Measurements from ENCODE around the gene STAM2.
A peak's percentile ranks its signal among the peaks of the same experiment; 100 is the strongest.
"Not testable (repeated sequence)": the region's sequence is repeated elsewhere in the genome, so short reads cannot be mapped to it uniquely, and the experiment has no call there.

STAM2 gene

DNA sequence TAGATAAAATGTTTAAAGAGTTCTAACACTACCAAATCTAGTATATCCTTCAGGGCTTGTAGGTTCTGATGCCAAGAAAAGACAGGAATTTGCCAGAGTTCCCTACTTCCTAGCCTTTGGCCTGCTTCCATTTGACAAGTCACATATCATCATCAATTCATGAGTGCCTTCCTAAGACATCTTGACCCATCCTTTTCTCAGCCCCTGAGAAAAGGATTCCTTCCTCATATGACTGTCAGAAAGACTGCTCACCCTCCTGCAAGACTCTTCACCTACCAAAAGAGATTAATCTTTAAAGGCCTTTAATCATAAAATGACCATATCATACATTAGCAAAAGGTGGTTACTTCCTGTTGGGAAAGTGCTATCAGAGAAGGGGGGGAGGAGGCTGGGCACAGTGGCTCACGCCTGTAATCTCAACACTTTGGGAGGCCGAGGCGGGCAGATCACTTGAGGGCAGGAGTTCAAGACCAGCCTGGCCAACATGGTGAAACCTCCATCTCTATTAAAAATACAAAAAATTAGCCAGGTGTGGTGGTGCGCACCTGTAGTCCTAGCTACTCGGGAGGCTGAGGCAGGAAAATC is 3.3 kb downstream of the STAM2 start:
- DNase-seq (ENCODE audit: low spot score) = not testable (repeated sequence)

DNA sequence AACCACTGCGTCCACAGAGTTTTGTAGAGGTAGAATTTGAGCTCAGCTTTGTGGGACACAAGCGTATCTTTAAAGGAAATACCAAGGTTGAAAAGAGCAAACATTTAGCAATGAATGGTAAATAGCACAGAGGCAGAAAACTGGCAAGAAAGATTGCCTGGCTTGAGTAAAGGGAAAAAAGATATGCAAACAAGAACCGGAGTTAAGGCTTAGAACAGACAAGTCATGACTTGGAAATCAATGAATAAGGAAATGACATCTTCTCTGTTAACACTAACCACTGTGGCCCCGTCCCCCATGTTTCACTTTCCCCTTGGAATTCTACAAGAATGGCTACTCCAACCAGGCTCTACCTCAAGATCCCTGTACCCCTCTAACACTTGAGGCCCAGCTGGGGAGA is 3.8 kb downstream of the STAM2 start:
- no peak for DNase-seq (ENCODE audit: low spot score)

DNA sequence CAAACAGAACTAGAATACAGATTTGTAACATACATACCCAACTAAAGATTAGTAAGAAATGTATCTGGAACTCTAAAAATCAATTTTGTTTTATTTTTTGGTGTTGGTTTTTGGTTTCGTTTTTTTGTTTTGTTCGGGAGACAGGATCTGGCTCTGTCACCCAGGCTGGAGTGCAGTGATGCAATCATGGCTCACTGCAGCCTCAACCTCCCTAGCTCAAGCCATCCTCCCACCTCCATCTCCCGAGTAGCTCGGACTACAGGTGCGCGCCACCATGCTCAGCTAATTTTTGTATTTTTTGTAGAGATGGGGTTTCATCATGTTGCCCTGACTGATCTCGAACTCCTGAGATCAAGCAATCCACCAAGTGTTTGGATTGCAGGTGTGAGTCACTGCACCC is 6.4 kb downstream of the STAM2 start:
- not testable (repeated sequence) for DNase-seq (ENCODE audit: low spot score)

DNA sequence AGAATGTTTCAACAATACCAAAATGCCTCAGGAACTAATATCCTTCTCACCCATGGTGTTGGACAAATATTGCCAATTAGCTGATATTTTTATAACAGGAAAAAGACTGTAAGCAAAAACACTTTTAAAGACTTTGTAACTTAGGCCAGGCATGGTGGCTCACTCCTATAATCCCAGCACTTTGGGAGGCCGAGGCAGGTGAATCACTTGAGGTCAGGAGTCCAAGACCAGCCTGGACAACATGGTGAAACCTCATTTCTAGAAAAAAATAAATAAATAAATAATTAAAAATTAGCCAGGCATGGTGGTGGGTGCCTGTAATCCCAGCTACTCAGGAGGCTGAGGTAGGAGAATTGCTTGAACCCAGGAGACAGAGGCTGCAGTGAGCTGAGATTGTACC is 8.1 kb downstream of the STAM2 start:
- DNase-seq (ENCODE audit: low spot score) = not testable (repeated sequence)

DNA sequence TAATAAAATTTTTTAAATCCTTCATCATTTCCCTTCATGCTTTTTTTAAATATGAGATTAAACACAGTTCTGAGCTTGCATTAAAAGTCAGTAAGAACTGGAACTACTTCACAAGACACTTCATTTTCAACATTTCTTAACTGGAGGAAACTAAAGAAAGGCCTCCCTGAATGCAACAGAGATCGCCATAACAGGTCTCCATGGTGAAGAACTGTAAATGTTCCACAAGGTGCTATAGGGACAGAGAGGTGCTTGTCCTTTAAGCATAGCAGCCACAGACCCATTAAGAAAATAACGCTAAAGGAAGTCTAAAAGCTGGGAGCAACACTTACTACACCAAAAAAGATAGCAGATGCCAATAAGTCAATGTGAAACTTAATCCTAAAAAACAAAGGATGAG is 8.5 kb downstream of the STAM2 start:
- no peak for DNase-seq (ENCODE audit: low spot score)

DNA sequence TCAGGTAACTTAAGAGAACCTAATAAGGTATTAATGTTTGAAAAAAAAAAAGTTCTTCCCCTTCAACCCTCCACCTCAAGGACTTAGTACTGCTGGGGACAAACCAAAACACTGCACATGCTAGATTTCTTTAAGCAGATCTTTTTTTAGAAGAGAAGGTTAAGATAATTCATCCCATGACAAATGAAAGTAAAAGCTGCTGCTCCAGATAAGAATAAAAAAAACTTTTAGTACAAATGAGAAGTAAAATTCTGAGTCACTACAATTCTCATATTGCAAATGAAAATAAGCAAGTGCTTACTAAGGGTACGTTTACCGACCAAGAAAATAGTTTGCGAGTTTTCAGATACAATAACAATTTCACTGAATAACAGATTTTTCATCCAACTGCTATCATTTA is 8.9 kb downstream of the STAM2 start:
- no peak for DNase-seq (ENCODE audit: low spot score)

DNA sequence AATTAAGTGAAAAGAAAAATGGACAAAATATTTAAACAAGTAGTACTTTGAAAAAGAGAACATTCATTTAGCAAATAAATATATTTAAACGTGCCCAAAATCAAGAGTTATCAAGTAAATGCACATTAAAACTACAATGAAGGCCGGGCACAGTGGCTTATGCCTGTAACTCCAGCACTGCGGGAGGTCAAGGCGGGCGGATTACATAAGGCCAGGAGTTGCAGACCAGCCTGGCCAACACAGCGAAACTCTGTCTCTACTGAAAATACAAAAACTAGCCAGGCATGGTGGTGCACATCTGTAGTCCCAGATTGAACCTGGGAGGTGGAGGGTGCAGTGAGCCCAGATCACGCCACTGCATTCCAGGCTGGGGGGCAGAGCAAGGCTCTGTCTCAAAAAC is 9.8 kb downstream of the STAM2 start:
- DNase-seq (ENCODE audit: low spot score) = no peak

DNA sequence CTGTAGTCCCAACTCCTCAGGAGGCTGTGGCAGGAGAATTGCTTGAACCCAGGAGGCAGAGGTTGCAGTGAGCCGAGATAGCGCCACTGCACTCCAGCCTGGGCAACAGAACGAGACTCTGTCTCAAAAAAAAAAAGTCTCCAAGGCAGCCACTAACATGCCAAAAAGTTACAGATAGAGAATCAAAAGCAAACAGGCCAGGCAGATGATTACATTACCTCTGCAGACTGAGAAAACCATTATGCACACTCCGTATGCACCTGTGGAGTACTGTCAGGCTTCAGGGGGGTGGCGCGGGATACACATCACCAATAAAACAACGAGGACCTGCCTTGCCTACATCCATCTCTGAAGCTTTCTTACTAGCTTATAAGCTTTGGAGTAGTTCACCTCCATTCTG is 10.3 kb downstream of the STAM2 start:
- DNase-seq (ENCODE audit: low spot score) = no peak

DNA sequence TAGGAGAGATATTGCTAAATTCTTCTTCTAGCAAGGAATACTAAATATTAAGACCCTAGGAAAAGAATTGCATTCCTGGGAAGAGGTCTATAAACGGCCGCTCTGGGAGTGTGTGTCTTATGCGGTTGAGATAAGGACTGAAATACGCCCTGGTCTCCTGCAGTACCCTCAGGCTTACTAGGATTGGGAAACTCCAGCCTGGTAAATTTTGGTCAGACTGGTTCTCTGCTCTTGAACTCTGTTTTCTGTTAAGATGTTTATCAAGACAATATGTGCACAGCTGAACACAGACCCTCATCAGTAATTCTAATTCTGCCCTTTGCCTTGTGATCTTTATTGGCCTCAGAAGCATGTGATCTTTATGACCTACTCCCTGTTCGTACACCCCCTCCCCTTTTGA is 11.9 kb downstream of the STAM2 start:
- not testable (repeated sequence) for DNase-seq (ENCODE audit: low spot score)

DNA sequence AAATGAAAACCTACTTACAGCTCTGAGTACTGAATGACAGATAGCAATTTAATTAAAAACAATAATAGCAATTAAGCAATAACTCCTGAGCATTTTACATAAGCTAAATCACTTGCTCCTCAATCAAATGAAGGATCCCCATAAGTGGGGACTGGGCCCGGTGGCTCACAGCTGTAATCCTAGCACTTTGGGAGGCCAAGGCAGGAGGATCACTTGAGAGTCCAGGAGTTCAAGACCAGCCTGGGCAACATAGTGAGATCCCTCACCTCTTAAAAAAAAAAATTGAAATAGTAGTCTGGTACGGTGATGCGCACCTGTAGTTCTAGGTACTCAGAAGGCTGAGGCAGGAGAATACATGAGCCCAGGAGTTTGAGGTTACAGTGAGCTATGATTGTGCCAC is 13.4 kb downstream of the STAM2 start:
- DNase-seq (ENCODE audit: low spot score) = no peak

DNA sequence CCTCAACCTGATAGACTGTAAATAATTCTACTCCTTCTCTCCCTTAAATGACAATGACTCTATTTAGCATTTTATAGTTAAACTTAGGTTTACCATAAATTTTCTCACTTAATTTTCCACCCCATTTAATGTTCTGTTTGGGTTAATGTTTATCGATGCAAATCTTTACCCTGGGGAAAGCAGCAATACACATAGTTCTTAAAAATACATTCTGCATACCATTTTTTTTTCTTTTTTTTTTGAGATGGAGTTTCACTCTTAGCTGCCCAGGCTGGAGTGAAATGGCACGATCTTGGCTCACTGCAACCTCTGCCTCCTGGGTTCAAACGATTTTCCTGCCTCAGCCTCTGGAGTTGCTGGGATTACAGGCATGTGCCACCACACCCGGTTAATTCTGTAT is 14.0 kb downstream of the STAM2 start:
- no peak for DNase-seq (ENCODE audit: low spot score)

DNA sequence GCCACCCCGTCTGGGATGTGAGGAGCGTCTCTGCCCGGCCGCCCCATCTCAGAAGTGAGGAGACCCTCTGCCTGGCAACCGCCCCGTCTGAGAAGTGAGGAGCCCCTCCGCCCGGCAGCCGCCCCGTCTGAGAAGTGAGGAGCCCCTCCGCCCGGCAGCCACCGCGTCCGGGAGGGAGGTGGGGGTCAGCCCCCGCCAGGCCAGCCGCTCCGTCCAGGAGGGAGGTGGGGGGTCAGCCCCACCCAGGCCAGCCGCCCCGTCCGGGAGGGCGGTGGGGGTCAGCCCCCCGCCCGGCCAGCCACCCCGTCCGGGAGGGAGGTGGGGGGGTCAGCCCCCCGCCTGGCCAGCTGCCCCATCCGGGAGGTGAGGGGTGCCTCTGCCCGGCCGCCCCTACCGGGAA is 15.2 kb downstream of the STAM2 start:
- DNase-seq (ENCODE audit: low spot score) = not testable (repeated sequence)

DNA sequence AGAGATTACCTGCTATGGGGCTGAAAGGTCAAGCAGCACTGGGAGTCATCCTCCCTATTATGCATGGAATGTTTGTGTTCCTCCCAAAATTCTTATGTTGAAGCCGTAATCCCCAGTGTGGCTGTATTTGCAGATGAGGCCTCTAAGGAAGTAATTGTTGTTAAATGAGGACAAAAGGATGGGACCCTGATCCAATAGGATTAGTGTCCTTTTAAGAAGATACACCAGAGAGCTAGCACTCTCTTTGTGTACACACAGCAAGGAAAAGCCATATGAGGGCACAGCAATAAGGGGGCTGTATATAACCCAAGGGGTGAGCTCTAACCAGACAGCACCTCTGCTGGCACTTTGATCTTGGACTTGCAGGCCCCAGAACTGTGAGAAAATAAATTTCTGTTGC is 18.3 kb downstream of the STAM2 start:
- no peak for DNase-seq (ENCODE audit: low spot score)

DNA sequence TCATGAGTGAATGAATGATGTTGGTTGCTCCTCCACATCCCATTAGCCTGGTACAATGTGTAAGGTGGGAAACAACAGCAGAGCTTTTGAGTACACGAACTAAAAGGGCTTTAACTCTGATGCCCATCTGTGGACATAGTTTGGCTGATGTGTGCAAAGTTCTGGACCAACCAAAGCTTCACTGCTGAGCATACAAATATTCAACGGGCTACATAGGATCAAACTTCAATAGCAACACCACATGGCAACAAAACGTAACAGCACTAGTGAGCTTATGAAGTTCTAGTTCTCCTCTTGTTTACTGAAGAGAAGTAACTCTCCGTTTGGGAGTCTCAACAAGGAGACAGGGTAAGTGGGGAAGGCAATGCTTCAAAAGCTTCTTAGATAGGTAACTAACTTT is 20.4 kb downstream of the STAM2 start:
- no peak for DNase-seq (ENCODE audit: low spot score)

DNA sequence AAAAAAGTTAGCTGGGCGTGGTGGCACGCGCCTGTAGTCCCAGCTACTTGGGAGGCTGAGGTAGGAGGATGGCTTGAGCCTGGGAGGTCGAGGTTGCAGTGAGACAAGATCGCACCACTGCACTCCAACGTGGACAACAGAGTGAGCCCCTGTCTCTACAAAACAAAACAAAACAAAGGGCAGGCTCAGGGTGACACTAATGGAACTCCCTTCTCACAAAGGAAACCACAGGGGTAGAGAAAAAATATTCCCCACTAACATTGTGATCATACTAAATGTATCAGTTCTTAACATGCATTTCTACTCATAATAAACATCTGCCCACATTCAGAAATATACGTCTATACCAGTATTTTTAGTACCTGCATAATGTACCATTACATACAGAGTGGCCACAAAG is 21.1 kb downstream of the STAM2 start:
- DNase-seq (ENCODE audit: low spot score) = no peak

DNA sequence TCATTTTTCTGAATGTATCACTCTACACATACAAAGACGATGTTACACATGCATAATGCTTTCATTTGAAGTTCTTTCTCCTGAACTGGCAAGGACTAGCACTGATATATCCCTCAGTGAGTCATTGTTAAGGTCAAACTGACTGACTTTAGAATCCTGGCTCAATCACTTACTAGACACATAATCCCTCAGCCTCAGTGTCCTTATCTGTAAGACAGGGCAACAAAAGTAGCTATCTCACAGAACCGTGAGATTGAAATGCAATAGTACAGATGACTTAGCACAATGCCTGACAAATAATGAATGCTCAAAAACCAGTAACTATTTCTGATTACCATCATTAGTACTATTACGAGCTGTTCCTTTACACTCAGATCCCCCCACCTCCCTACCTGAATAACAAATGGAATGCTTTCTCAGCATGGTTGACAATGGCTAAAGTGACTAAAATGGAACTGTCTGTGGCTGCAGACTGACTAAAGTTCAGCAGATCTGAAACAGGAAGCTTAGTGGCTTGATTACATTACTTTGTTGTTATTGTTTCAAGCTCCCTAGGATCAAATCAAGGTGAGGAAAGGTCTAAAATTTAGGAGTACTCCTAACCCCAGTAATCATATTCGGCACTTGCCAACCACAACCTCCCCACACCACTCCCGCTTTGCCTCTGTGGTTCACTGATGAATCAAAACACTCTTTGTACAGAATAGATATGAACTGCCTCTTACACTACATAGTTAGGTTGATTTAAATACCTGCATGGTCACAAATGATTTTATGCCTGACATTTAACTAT is 40.9 kb downstream of the STAM2 start:
- DNase-seq (ENCODE audit: low spot score) = peak; percentile 26

DNA sequence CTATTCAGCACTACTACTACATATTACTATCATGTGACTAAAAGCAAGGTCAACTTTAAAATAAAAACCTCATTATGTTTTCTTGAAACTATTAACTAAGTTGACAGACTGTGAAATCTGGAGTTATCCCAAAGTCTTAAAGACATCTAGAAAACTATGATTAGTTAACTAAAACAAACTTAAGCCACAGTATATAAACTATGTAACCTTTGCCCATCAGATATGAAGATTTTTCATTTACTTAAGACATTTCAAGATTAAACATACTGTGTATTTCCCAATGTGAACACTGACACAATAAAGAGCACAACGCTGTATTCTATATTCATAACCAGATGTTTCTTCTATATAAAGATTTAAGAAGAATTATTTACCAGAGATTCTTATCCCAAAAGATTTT is 43.3 kb downstream of the STAM2 start:
- DNase-seq (ENCODE audit: low spot score) = no peak

DNA sequence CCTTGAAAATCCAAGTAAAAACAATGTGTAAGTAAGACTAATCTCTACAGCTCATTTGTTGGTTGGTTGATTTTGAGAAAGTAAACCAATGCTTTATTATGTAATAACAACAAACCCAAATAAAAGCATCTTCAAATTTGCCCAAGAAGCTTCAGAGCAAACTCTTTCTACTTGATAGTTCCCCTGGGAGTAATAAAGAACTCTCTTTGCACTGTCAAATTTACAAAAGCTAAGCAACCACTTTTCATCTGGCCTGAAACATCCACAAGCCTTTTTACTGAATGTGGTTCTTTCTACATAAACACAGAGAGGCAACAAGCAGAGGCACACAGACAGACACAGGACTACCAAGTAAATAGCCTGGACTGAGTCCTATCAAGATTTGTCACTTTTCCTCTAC is 47.9 kb downstream of the STAM2 start:
- no peak for DNase-seq (ENCODE audit: low spot score)

DNA sequence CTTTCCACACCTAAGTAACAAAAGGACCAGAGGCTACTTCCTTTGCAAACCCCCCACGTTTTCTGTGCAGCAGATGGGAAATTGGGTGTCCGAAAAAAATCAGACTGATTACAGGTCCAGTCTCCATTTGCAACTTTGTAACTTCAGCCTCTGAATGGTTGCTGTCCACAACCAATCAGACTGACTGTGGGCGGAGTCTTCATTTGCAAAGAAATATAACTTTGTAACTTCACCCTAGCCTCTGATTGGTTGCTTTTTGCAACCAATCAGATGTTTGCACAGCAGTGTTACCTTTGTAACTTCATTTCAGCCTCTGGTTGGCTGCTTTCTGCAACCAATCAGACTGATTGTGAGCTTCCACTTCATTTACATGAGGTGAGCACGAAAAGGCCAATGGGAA is 48.9 kb downstream of the STAM2 start:
- no peak for DNase-seq (ENCODE audit: low spot score)

DNA sequence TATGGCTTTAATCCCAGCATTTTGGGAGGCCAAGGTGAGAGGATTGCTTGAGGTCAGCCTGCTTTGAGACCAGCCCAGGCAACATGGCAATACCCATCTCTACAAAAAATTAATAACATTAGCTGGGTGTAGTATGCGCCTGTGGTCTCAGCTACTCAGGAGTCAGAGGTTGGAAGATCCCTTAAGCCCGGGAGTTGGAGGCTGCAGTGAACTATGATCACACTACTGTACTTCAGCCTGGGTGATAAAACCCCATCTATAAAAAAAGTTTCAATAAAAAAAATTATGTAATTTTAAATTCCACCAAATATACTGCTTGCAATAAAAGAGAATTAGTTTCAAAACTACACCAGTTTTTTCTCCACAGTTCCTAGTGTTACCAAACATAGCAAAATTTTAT is 53.4 kb downstream of the STAM2 start:
- no peak for DNase-seq (ENCODE audit: low spot score)

DNA sequence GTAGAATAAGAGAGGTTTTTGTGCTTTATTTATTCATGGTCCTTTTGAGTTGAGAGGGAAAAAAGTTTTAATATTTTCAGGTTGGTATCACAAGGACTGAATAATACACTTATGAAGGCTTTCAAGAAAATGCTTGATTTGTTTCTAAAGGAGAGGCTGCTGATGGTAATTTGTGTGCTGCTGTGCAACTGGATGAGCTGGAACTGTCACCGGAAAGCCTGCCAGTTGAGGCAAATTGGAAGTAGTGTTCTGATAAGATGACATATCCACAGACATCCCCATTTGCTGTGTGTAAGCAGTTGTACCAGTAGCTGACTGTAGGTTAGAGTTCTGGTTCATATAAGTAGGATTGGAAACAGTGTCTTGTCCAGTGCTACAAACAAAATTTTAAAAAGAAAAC is 55.1 kb downstream of the STAM2 start:
- no peak for DNase-seq (ENCODE audit: low spot score)

DNA sequence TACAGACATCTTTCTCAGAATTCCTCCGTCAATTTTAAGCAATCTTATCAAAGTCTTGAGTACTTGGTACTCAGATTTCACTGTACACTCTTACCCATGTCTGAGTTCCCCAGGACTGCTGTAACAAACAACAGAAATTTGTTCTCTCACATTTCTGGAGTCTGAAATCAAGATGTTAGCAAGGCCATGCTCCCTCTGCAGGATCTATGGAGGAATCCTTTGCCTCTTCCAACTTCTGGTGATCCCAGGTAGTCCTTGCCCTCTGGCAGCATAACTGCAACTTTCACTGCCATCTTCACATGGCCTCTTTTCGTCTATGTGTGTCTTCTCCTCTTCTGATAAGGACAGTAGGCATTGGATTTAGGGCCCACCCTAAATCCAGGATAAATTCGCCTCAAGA is 59.6 kb downstream of the STAM2 start:
- DNase-seq (ENCODE audit: low spot score) = peak; percentile 29

DNA sequence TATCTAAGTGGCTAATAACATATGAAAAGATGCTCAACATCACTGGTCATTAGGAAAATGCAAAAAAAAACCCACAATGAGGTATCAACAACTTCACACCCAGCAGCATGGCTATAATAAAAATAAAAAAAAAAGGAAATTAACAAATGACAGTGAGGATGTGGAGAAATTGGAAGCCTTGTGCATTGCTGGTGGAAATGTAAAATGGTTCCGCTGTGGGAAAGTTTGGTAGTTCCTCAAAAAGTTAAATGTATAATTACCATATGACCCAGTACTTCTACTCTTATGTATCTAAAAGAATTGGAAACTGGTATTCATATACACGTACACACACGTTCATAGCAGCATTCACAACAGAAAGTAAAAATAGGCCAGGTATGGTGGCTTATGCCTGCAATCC is 61.2 kb downstream of the STAM2 start:
- DNase-seq (ENCODE audit: low spot score) = no peak

DNA sequence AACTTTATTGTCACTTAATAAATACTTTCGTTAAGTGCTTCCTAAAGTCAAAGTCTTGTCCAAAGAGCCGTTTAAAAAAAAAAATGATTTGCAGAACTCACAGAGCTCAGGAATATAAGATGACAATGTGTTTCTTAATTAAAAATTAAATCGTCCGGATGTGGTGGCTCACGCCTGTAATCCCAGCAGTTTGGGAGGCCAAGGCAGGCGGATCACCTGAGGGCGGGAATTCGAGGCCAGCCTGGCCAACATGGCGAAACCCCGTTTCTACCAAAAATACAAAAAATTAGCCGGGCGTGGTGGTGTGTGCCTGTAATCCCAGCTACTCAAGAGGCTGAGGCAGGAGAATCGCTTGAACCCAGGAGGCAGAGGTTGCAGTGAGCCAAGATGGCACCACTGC is 68.4 kb downstream of the STAM2 start:
- not testable (repeated sequence) for DNase-seq (ENCODE audit: low spot score)

Data from RKO (cell line).